HK-2 (cell line): ENCODE results near the gene LMF1.
"Not testable (repeated sequence)": the region's sequence is repeated elsewhere in the genome, so short reads cannot be mapped to it uniquely, and the experiment has no call there.

Experiments
- DNase-seq: peaks from one replicate; pipeline ENCODE4 v3.0.0-alpha.2; 2018; ENCODE audit not compliant: unreplicated experiment

LMF1 gene

DNA sequence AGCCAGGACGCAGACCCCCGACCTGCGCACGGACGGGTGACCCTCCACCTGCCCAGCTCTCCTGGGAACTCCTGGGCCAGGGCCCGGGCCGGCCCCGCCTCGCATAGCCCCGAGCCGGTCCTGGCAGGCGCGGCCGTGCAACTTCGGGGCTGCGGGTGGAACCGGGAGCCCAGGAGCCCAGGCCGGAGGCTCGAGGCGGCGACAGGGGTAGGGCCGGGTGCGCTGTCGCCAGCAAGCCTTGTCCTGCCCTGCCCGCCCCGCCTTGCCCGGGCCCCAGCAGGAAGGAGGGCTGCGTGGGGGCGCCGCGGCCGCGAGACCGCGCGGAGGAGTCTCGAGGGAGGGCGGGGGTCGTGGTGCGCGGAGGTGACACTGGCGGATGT lies 408 bp downstream of the LMF1 start:
- DNase-seq, result no peak

DNA sequence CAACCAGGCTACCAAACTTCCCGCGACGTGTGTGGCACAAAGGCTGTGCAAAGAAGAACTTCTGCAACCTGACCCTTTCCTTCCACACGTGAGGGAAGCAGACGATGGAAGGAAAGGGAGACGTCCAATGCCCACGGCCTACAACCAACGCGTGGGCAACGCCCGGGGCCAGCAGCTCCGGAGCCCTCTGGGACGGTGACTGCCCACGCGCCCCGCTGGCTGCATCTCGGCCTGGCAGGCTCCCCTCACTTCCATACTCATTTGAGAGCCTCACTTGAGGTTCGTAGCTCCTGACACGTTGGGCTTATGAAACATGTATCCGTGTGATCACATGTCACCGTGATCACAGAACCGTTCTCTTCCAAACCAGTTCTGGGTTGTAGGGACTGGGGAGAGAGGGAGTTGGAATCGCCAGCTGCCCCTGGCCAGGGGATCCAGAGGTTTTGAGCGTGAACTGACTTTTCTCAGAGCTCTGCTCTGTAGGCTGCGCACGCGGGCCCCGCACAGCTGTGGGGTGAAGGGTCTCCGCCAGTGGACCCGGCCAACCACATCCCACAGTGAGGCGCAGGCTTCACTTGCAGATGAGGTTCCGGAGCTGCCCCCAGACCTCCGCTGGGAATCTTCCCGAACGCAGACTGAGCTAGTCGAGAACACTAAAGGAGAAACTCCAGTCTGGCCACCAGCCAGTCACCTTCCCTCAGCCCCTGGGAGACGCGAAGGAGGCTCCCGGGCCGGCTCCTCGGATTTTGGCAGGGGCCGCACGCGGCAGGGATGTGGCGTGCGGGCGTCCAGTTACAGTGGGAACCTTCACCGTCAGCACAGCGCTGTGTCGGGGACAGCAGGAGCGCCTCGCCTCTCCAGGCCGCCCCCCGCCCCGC lies 1.0 kb downstream of the LMF1 start:
- DNase-seq, result no peak

DNA sequence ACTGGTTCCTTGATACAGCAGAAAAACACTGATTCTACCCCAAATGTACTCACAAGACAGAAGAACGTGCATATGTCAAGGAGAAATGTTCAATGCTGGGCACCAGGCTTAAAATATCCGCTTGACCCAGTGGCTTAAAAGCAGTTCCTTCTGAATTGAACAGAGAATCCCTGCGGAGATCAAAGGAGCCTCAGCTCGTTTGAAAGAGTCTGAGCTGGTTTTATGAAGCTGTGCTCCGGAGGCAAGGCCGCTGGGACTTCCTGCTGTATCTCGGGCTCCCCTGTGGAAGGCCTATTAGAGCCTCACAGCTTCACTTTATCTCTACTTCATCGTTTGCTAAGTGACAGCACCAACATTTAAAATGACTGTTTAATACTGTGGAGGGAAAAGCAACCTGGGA lies 2.2 kb downstream of the LMF1 start:
- DNase-seq, result no peak

DNA sequence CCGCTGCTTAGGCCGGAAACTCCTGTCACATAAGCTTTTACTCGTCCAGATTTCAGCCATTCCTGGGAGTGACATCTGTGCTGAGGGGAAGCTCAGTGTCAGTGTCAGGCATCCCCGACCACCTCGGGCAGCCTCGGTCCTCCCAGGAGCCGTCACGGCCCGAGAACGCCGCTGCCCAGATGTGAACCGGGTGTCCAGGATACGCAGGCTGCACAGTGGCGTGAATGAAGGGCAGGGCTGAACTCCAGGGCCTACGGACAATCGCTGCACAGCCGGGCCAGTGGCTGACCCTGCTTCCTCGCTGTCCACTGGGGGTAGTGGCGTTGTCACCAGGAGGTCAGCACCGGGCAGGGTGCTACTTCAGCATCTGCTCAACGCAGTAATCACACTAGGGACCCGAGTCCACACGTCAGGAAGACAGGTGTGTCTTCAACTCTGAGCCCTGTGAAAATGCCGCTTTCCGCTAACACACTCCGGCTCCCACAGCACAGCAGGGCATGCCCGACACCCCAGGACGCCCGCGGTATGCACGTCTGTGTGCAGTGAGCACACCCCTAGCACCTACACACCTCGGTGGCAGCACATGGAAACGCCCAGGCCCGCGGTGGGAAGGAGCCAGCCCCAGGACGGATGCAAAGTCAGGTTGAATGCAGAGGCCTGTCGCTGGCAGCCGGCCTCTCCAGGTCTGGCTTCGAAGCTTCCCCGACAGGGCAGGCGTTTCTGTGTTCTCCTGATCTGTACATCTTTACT lies 3.1 kb downstream of the LMF1 start:
- DNase-seq, result no peak

DNA sequence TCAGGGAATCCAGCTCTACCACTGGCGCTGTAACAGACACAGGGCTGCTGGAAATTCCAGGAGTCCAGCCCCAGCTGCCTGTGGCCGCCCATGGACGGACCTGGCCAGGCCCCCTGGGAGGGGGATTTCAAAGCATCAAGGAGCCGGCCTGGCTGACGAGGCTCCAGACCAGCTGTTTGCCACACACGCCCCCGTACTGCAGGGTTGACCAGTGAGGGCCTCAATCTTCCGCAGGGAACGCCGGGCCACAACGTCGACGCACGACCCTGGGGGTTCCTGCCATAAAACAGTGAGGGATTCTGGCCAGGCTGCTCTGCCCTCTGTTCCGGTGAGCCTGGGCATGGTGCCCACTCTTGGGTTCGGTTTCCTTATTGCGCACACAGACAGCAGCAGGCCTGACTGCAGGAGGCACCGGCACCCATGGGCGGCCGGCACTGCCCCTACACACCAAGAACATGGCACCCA lies 3.7 kb downstream of the LMF1 start:
- no peak for DNase-seq

DNA sequence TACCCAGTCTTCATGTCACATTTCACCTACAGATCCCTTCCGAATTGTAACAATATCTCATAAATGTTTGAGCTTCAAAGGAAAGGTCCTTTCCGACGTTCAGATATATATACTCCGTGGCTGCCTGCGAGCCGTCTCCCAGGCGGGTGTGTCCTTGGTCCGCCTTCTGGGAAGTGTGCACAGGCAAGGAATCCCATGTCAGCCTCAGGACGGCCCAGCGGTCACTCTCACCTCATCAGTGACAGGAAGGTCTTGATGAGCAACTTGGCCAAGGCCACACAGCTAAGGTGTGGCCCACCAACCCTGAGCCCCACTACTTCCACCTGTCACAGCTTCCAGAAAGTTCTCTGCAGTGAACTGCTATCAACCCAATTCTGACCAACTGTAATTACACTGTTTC lies 4.3 kb downstream of the LMF1 start:
- DNase-seq, result no peak

DNA sequence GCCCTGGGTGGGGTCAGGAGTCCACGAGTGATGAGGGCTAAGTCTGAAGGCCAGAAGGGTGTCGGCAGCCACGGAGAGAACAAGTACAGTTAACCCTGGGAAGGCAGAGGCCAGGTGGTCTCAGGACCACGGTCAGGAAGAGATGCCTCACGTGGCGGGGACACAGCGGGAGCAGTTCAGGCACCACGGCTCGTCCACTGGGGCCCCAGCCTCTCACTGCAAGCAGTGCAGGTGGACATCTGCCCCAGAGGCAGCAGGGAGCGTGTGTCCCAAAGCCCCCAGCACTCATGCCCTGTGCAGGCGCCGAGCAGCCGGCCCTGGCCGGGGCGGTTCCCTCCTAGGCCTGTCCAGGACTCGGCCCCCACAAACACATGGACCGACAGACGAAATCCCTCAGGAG lies 4.7 kb downstream of the LMF1 start:
- no peak for DNase-seq

DNA sequence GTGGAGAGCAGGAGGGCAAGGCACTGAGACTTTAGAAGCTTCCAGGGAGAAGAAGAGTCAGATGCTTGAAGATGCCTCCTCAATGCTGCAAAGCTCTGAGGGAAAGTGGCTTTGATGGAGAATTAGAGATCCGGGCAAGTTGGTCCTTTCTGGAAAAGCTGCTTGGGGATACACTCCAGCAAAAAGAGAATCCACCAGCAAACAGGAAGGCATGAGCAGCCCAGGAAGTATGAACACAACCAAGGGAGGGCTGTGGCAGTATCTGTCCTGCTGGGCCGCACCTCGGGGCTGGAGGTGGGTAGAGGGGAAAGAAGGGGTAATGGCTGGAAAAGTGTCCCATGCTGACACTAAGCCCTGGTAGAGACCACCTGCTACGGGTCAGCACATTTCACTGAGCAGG lies 5.3 kb downstream of the LMF1 start:
- DNase-seq, result no peak

DNA sequence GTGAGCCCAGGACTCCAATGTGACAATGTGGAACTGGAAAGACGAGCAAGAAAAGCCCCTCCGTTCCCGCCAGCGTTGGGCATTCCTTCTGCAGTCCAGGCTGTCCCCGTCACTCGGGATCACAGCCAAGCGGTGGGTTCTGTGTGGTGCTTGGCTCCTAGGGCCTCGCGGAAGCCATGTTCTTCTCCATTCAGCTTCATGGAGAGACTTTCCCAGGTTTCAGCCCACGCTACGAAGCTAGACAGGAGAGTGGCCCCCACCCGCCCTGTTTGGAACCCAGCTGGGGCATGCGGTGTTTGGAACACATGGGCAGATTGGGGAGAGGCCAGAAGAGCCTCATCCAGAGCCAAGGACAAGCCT lies 5.8 kb downstream of the LMF1 start:
- DNase-seq, result no peak

DNA sequence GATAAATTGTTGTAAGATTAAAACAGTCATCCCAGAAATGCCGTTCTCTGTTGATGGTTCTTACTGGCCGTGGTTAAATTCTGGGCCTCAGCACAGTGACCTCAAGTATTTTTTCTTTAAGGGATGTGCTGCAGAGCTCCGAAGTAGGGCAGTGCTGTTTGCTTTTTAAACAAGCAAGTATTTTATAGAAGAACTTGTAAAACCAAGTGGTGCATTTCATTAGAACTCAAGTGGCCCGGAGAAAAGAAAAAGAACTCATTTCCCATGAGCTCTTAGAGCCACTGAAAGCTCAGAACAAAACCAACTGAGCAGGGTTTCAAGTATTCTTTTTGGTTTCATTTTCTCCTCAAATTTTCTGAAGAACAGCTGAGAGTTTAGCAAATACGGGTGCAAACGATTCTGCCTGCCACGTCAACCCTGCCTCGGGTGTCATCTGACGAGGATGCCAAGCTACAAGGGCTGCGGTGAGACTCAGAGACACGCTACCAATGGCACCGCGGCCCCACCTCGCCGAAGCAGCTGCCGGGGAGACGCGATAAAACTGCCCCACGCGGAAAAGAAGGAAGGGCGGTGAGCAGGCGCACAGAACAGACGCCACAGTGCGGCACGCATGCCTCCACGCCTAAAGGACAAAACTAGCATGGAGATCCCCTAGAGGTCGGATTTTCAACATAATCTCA lies 6.3 kb downstream of the LMF1 start:
- DNase-seq, result no peak

DNA sequence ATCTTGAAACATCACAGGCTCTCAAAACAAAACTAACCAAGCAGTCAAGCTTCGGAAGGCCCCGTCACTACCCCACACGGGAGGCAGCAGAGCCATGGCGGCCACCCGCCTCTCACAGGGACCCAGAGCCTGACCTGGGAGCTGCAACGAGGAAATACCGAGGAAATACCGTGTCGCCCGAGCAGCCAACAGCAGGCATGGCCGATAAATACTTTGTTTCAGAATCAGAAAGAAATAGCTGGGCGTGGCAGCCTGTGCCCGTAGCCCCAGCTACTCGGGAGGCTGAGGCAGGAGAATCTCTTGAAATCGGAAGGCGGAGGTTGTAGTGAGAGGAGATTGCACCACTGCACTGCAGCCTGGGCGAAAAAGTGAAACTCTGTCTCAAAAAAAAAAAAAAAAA lies 6.9 kb downstream of the LMF1 start:
- DNase-seq, result no peak

DNA sequence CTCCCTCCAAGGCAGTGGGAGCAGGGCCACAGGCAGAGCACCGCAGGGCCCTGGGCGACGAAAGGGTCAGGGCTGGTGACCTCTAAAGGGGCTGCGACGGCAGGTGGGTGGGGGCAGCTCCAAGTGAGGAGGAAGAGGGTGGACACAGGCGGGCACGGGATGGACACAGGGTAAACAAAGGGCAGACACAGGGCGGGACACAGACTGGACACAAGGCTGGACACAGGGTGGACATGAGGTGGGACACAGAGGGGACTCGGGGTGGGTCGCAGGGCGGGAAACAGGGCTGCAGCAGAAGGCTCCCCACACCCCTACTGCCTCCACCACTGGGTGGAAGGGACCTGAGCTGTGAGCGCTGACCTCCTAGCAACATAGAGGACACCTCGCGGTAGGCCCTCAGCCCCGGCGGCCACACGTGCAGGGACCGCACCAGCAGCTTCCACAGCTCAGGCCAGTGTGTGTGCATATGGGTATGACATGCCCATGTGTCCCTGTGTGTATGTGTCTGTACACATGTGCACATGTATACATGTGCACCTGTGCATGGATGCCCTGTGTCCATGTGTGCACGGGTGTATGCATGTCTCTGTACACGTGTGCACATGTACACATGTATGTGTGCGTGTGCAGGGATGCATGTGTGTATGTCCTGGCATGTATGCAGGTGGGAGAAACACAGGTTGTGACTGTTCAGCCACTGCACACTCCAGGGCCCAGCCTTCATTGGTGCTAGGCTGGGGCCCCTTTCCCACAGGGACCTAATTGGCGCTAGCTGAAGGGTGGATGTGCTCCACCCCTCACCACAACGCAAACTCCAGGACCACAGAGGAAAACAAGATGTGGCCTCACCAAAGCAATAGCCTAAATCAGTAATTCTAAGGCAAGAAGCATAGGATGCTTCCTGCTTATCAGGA lies 7.6 kb downstream of the LMF1 start:
- DNase-seq, result no peak

DNA sequence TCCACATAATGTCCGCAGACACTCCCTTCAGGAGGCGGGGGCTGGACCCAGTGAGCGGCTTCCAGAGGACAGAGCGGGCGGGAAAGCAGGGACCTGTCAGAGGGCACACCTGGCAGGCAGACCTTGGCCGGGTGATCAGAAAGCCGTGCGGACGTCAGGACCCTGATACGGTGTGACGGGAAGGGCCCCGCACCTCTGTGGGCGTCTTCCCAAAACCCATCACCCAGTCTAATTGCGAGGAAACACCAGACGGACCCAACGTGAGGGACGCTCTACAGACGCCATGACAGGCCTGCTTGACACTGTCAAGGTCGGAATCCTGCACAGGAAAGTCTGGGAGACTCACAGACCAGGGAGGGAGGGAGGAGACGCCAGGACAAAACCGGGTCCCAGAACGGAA lies 8.4 kb downstream of the LMF1 start:
- DNase-seq, result no peak

DNA sequence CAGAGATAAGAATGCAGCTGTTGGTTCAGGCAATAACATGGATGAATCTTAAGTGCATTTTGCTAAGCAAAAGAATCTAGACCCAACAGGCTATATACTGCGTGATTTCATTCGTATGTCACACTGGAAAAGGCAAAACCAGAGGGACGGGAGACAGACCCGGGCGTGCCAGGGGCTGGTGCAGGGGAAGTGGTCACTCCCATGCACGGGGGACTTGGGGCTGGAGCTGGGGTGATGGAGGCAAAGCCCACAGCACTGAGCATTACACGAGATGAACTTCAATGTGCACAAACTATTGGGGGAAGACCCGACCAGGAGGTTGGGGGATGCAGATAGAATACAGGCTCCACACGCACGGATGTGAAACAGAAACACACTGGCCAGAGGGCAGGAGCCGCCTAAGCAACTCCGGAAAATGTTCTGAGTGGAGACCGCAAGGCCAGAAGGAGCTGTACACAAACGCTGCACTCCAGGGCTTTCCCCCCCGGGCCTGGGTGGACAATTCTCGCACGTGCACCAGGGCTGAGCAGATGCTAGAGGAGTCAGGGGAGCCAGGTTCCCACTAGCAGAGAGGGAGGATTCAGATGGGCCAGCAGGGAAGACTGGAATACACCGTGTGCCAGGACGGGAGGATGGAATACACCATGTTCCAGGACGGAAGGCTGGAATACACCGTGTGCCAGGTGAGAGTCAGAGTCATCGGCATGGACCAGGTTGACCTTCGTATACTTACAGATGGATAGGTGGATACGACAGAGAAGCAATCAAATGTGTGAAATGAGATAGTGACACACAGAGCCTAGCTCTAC lies 11.3 kb downstream of the LMF1 start:
- no peak for DNase-seq

DNA sequence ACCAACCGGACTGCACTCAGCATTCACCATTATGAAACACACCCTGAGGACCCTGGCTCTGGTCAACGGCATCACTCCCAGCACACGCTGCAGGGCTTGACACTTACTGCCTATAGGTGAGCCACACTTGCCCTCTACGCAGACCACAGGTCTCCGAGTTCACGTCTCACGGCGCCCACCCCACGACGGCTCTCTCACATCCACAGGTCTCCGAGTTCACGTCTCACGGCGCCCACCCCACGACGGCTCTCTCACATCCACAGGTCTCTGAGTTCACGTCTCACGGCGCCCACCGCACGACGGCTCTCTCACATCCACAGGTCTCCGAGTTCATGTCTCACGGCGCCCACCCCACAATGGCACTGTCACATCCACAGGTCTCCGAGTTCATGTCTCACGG lies 15.0 kb downstream of the LMF1 start:
- DNase-seq, result not testable (repeated sequence)

DNA sequence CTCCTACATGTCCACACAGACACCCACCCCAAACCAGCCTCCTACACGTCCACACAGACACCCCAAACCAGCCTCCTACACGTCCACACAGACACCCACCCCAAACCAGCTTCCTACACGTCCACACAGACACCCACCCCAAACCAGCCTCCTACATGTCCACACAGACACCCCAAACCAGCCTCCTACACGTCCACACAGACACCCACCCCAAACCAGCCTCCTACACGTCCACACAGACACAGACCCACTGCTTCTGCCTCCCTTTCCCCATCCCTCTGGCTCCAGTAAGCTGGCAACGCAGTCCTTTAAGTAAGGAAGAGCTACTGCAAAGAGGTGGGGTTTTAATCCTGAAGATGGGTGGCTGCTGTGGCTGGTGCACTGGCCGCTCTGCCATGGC lies 17.0 kb downstream of the LMF1 start:
- DNase-seq, result not testable (repeated sequence)

DNA sequence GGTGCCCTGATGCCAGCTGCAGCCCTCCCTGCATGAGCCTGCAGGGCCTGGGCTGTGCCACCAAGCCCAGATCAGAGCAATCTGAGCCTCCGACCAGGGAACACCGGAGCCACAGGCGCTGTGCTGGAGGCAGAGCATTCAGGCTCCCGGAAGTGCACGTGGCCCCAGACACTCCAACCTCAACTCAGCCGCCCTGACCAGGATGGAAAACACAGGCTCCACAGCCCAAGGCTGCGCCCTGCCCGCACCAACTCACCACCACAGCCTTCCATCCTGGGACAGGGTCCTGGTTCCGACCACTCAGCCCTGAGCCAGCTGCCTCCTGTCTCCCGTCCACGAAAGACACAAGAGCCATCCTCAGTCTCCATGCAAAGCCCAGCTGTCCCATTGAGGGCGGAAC lies 18.5 kb downstream of the LMF1 start:
- DNase-seq, result no peak

DNA sequence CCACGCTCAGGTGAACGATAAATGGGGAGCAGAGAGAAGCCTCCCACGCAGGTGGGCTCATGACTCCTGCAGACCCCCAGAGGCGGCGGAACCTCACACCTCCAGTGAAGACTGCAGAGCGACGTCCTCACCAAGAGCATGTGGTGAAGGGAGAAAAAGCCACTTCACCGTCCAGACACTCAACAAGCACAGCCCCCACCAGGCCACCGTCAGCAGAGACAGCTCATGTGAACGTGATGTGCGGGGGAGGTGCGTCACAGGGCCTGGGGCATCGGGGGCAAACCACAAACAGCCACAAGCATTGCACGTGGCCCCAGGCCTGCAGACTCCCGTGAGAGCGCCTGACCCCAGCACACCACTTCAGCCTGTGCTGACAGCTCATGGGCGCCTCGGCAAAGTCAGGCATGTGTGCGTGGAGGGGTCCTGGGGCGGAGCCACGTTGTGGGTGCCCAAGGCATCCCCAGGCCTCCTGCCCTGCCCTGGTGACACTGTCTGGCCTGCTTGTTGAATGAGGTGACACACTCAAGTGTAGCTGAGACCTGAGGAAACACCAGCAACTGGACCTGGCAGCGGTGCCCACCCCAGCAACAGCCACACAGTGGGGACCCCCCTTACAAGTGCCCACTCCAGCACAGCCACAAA lies 19.0 kb downstream of the LMF1 start:
- DNase-seq, result no peak

DNA sequence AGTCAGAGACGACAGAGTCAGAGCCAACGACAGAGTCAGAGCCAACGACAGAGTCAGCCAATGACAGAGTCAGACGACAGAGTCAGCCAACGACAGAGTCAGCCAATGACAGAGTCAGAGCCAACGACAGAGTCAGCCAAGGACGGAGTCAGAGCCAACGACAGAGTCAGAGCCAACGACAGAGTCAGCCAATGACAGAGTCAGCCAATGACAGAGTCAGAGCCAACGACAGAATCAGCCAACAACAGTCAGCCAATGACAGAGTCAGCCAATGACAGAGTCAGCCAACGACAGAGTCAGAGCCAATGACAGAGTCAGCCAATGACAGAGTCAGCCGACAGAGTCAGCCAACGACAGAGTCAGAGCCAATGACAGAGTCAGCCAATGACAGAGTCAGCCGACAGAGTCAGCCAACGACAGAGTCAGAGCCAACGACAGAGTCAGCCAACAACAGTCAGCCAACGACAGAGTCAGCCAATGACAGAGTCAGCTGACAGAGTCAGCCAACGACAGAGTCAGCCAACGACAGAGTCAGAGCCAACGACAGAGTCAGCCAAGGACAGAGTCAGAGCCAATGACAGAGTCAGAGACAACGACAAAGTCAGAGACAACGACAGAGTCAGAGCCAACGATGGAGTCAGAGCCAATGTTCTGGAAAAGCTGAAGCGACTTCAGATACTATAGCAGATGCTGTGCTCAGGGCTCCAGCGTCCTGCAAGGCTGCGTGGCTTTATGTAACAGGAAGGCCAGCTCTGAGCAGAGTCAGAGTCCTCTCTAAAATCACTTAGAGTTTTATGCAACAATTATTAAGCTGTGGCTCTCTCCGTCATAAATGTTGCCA lies 19.8 kb downstream of the LMF1 start:
- DNase-seq, result not testable (repeated sequence)
